ENCODE measurements around the gene CPA5. TPM values are rescaled to one million over a fixed set of nuclear protein-coding genes. Genes with fewer than 3 reads are reported as not detected.

CPA5 gene
- polyA plus RNA-seq, 1 experiment = 0.15 TPM

DNA sequence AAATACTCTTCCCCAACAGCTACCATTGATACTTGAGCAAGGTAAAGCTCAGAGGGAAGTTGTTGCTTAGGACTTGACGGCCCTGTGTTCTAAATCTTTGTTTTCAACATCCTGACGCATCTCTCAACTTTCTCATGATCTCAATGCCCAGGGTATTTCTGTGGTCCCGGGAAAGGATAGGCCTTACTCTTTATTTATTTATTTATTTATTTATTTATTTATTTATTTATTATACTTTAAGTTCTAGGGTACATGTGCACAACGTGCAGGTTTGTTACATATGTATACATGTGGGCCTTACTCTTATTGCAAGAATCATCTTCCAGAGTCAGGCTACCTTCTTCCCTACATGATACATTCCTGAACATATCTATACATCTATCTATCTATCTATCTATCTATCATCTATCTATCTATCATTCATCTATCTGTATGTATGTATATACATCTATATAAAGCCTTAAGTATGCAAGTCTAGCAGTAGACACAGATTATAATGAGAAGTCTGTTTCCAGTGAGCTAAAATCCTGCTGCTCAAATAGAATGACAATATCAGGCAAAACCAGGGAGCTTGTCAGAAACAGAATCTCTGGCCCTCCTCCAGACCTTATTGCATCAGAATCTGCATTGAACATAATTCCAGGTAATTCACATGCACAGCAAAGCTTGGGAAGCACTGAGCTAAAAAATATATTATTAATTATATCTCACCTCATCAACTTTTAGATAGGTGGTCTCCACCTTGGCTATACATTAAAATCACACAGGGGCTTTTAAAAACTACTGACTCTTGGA lies 12.2 kb upstream of the CPA5 start:
- ChIA-PET CTCF (interaction anchor here (0.9 kb wide), 1 partner anchor 13 kb away, joined by 3 read pairs; no protein-coding TSS in a partner anchor), POLR2A (no interaction called here)
- no peak for DNase-seq (ENCODE audit: low read depth)
- no peak for TF ChIP-seq CTCF (IDR thresholded peaks at IDR 0.05; ENCODE audit: insufficient read depth, low read depth, low read length)
- no peak overlapping the region for H3K4me3 ChIP-seq (ENCODE audit: low read depth, low read length)
- H3K36me3 ChIP-seq (ENCODE audit: control insufficient read depth, insufficient read depth, low read length) = no peaks in the 10 kb centered on the region
- no peaks in the 10 kb centered on the region for H3K27me3 ChIP-seq (ENCODE audit: control insufficient read depth, insufficient read depth, low read length)

DNA sequence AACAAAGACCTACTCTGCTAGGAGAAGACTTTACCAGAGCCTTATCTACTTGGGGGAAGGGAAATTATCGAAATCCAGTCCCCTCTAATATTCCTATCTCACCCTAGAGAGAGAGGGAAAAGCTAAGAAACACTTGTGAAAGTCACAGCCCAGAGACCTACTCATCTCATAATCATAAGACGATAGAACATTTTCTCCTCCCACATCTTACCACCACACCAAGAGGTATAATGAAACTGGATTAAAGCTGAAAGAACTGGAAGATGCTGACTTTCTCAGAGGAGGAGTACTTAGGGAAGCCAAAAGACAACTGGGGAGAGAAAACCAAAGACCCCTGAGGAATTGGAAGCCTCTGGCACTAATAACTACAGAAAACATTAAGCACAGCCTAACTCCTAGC lies 10.8 kb upstream of the CPA5 start:
- DNase-seq (ENCODE audit: low read depth) = no peak
- ChIA-PET POLR2A (no interaction called here), CTCF (interaction anchor here (0.7 to 0.8 kb wide), 2 partner anchors 9 to 13 kb away, joined by 3 read pairs; no protein-coding TSS in a partner anchor)
- Histone ChIP-seq H3K36me3 (ENCODE audit: control insufficient read depth, insufficient read depth, low read length) (no peaks in the 10 kb centered on the region), H3K27me3 (ENCODE audit: control insufficient read depth, insufficient read depth, low read length) (no peaks in the 10 kb centered on the region), H3K4me3 (ENCODE audit: low read depth, low read length) (no peak overlapping the region)
- TF ChIP-seq CTCF (IDR thresholded peaks at IDR 0.05; ENCODE audit: insufficient read depth, low read depth, low read length) = no peak

- ChIA-PET CTCF (interaction anchor here (0.7 to 0.8 kb wide), 2 partner anchors 10 to 12 kb away, joined by 3 read pairs; no protein-coding TSS in a partner anchor), POLR2A (no interaction called here)
- H3K4me3 ChIP-seq (ENCODE audit: low read depth, low read length) = no peak overlapping the region
- no peaks in the 10 kb centered on the region for H3K27me3 ChIP-seq (ENCODE audit: control insufficient read depth, insufficient read depth, low read length)
- no peak for TF ChIP-seq CTCF (IDR thresholded peaks at IDR 0.05; ENCODE audit: insufficient read depth, low read depth, low read length)
- no peaks in the 10 kb centered on the region for H3K36me3 ChIP-seq (ENCODE audit: control insufficient read depth, insufficient read depth, low read length)
- no peak for DNase-seq (ENCODE audit: low read depth)
Measured at GRCh38 chr7:130334274-130334673, 10.3 kb upstream of the CPA5 start.

GRCh38 chr7:130337410-130337971 lies 7.1 kb upstream of the CPA5 start:
- Histone ChIP-seq H3K27me3 (ENCODE audit: control insufficient read depth, insufficient read depth, low read length) (no peaks in the 10 kb centered on the region), H3K36me3 (ENCODE audit: control insufficient read depth, insufficient read depth, low read length) (no peaks in the 10 kb centered on the region), H3K4me3 (ENCODE audit: low read depth, low read length) (no peak overlapping the region)
- TF ChIP-seq CTCF (IDR thresholded peaks at IDR 0.05; ENCODE audit: insufficient read depth, low read depth, low read length) = no peak
- ChIA-PET POLR2A (no interaction called here), CTCF (interaction anchor here (0.6 to 1.0 kb wide), 2 partner anchors 16 to 28 kb away, joined by 3 read pairs; no protein-coding TSS in a partner anchor)
- no peak for DNase-seq (ENCODE audit: low read depth)

GRCh38 chr7:130338233-130338632 lies 6.4 kb upstream of the CPA5 start:
- TF ChIP-seq CTCF (IDR thresholded peaks at IDR 0.05; ENCODE audit: insufficient read depth, low read depth, low read length) = no peak
- Histone ChIP-seq H3K4me3 (ENCODE audit: low read depth, low read length) (no peak overlapping the region), H3K36me3 (ENCODE audit: control insufficient read depth, insufficient read depth, low read length) (no peaks in the 10 kb centered on the region), H3K27me3 (ENCODE audit: control insufficient read depth, insufficient read depth, low read length) (no peaks in the 10 kb centered on the region)
- no peak for DNase-seq (ENCODE audit: low read depth)
- POLR2A ChIA-PET = no interaction called here
- CTCF ChIA-PET = interaction anchor here (1.2 kb wide), 1 partner anchor 74 kb away, joined by 3 read pairs; no protein-coding TSS in a partner anchor

All from BJ (cell line).